ENCODE results near the gene PPFIBP1.
A peak's percentile ranks its signal among the peaks of the same experiment; 100 is the strongest.
"Not testable (repeated sequence)": the region's sequence is repeated elsewhere in the genome, so short reads cannot be mapped to it uniquely, and the experiment has no call there.

The PPFIBP1 gene

DNA sequence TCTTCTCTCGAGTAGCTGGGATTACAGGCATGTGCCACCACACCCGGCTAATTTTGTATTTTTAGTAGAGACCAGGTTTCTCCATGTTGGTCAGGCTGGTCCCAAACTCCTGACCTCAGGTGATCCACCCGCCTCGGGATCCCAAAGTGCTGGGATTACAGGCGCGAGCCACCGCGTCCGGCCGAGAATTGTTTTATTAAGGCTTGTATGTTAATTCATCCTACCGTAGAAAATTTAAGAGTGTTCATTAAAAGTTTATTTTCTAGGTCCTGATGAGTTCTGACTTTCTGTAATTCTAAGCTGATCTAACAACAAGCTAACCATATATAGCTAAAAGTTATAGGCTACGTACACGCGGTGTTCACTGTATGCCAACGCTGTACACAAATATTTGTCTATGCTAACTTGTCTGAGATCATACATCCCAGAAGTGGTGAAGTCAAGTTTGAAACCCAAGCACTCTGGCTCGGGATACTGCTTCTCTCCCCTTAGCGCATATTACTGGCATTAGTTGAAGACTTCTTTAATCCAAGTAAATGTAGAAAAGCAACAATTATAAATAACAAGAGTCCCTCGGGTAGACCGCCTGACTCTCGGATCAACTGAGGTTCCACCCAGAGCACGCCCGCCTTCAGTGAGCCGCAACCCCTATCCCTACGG is 186.1 kb downstream of the PPFIBP1 start:
- no peak for DNase-seq (ENCODE audit: low read depth)

DNA sequence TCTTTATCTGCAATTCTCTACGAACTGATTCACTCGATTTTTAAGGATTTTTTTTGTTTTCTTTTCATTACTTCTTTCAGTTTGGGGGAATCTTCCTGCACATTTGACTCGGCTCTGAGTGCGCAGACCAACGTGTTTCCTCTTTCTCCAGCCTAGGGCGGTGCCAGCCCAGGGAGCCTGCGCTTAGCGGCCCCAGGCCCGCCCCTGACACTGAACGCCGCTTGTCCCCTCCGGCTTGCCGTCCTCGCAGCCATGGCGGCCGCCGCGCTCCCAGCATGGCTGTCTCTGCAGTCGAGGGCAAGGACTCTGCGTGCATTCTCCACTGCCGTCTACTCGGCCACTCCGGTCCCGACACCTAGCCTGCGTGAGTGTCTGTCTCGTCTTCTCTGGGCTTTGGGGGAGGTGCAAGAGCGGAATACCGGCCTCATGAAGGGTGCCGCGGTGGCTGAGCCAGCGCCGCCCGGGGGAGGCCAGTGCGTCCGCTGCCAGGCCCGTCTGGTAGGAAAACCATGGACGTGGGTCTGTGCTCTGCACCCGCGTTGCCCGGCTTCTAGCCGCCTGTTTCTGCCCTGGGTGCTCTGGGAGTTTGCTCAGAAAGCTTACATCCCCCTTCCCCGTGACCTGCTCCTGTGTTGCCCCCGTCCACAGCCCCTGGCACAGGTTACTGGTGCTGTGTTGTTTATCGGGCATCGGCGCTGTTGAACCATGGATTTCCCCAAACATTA is 186.7 kb downstream of the PPFIBP1 start, which contains the start of gene MRPS35:
Gene MRPS35, plus strand, starts transcription at position 241 of the 725 bp plus-strand sequence. Its CDS starts 12 bp downstream, at position 253.
- DNase-seq (ENCODE audit: low read depth): peak; percentile 85

DNA sequence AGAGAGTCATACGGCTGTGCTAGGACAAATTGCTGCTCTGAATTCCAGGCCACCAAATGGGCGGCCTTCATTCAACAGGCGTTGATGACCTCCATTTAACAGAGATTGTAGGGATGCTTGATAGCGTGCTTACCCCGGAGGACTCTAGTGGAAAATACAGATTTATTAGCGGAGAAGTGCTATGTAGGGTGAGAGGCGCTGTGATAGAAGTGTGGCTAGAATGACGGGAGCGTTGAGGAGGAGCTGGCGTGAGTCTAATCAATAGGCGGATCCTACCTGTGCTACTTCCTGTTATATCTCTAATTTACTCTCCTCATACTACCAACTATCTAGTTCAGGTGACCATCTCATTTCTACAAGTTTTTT is 187.3 kb downstream of the PPFIBP1 start:
- DNase-seq (ENCODE audit: low read depth): no peak

DNA sequence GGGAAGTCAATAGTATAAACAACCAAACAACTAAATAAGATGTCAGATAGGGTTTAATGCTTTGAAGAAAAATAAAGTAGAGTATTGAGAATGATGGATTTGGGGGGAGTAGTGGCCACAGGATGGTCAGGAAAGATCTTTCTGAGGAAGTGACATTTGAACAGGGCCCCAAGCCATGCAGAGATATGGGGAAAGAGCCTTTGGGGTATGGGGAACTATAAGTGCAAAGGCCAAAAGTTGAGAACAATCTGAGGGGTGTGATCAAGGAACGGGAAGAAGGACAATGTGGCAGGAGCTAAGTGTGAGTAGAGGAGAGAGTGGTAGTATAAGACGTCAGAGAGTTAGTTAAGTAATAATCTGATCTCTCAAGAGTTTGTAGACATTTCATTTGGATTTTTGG is 188.0 kb downstream of the PPFIBP1 start:
- no peak for DNase-seq (ENCODE audit: low read depth)

DNA sequence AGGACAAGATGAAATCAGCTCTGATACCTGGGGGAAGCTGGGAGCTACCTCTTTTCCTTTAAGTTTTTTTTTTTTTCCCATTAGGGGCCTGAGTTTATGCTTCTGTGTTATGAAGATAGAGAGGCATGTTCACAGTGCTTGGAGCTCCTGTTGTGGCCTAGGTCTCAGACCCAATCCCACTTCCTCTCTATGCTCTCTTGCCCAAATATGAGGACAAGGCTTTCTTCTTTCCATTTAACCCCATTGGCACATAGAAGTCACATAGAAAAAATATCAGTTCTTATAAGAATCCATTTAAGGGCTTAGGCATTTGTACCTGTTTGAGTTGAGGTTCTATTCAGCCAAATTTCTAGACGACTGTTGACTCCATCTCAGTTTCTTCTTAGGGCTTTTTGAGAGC is 199.2 kb downstream of the PPFIBP1 start:
- DNase-seq (ENCODE audit: low read depth): no peak

DNA sequence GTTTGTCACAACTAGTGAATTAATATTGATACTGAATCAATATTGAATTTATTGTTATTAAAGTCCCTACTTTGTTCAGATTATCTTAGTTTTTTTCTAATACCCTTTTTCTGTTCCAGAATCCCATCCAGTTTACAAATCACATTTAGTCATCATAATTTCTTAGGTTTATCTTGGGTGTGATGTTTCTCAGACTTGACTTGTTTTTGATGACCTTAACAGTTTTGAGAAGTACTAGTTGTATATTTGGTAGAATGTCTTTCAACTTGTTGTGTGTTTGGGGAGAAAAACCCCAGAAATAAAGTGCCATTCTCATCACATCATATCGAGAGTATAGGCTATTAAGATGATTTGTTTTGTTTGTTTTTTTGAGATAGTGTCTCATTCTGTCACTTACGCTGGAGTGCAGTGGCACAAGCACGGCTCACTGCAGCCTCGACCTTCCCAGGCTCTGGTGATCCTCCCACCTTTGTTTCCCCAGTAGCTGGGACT is 206.1 kb downstream of the PPFIBP1 start:
- DNase-seq (ENCODE audit: low read depth): no peak

DNA sequence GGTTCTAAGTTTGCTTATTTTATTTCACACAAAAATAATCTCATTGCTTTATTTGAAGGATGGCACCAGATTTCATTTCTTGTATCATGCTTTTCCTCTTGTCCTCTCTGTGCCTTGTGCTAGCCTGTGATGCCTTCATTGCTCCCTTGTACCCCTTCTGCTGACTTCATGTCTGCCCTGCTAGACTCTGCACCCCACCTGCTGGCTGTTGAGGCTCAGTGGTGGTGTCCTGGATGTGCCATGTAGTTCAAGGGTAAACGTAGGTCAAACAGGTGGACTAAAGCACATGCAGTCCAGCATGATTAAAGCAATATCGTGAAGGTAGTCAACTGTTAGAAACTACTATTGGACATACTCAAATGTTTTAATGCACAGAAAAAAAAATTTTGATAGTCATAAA is 208.3 kb downstream of the PPFIBP1 start:
- DNase-seq (ENCODE audit: low read depth): no peak

DNA sequence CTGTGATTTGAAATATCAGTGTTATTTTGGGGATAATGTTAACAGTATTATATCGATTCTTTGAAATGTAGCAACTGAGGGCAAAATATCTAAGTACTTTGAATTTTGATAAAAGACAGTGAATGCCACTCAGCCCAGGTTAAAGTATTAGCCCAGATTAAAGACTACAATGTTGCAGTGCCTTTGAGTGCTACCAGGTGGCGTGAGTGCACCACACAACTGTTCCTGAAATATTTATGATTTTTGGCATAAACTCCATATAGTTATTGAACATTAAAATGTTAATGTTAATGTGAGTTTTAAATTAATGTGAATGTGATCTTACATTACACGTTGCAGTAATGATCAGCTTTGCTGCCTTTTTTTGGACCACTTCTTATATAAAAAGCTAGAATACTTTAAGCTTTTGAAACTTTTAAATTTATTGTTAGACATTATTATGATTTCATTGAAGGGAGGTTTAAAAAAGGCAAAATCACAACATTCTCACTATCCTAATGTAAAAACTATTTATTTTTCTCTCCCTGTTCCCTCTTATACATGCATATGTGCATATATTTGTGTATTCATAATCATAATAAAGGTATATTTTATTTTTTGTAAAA is 209.1 kb downstream of the PPFIBP1 start:
- DNase-seq (ENCODE audit: low read depth): no peak

DNA sequence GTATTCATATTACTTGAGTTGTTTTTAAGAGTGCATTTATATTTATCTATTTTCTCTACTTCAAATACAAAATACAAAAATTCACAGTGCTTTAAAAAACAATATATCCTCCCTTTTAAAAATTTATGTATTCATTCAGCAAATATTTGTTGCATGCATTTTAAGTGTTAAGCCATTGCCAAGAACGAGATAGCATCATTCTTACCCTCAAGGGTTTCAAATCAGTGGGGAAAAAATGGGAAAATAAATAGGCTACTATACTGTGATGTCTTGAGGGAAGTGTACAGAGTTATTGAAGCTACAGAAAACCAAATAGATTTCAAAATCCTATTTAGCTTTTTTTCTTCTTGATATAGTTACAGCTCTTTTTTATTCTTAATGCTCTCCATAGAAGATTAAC is 209.8 kb downstream of the PPFIBP1 start:
- no peak for DNase-seq (ENCODE audit: low read depth)

DNA sequence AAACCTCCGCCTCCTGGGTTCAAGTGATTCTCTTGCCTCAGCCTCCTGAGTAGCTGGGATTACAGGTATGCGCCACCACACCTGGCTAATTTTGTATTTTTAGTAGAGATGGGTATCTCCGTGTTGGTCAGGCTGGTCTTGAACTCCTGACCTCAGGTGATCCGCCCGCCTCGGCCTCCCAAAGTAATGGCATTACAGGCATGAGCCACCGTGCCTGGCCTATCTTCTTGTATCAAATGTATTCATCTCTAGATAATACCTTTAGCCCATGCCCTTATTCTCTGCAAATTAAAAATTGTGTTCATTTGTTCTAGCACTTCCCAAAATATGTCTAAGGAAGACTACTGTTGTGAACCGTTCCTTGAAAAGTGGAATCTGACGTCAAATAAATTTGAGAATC is 210.3 kb downstream of the PPFIBP1 start:
- not testable (repeated sequence) for DNase-seq (ENCODE audit: low read depth)

DNA sequence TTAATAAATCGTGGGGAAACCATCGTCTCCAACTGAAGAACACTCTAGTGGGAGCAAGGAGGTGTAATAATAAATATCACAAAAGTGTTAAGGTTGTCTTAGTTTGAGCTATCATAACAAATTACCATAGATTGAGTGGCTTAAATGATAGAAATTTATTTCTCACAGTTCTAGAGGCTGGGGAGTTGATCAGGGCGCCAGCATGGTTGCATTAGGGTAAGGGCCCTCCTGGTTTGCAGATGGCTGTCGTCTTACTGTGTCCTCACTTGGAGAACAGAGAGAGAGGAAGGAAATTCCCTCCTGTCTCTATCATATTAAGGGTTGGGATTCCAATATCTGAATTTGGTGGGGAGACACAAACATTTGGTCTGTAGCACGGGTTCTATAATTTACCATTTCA is 219.6 kb downstream of the PPFIBP1 start:
- no peak for DNase-seq (ENCODE audit: low read depth)
